Measurements from ENCODE around the gene KAT2B.

KAT2B gene

DNA sequence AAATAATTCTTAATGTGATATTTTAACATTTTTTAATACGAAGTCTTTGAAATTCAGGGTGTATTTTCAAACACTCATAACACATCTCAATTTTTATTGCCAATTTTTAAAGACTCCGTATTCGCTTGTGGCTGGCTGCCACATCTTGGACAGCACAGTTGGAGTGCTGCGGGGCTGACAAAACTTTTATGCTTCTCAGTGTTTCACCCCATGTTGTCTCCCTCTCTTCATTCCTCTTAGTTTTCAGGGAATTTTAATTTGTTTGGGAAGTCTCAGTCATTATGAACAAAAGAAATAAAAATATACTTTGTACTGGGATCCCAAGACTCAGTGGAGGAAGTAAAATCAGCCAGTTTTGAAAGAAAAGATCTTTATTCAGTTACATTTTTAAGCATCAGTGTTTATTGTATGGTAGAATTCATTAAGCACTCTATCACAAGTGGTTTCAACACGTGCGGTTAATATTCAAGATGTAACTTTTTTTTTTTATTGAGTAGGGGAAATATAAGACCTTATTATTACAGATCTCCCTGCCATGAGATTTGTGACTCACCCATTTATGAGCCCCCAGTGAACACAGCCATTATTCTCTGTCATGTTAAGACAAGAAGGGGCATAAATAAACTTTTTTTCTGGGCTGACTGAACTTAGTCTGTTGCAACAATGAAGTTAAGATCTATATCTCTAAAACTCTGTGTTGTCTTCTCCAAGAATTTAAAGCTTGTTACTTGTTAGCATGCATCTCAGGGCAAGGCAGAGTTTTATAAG lies 26.8 kb downstream of the KAT2B start:
- DNase-seq = no peak

DNA sequence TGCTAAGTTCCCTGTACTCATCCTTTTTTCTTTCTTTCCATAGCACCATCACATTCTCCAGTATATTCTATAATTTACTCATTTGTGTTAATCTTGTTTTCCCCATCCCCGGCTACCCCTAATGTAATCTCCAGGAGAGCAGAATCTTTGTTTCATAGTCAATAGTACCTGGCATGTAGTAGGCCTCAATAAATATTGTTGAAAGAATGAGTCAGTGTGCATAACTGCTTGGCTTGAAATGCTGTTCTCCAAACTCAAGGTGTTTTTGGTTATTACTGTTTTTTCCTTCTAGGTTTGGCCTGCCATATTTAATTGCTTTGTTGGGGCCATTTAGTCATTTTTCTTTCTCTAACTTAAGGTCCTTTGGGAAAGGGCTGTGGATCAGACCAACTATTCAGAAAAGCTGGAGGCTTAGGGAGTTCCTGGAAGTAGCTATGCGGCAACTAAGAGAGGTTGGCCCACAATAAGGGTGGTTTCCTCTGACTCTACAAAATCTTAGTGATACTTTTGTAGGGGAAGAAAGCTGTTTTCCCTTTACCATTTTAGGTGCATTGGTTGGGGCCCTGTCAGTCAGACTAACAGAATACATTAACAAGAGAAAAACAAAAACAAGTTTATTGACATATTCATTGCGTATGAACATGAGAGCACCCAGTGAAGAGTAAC lies 28.4 kb downstream of the KAT2B start:
- no peak for DNase-seq

- DNase-seq = no peak
These were observed 28.9 kb downstream of the KAT2B start for GRCh38 chr3:20069178-20069532.

DNA sequence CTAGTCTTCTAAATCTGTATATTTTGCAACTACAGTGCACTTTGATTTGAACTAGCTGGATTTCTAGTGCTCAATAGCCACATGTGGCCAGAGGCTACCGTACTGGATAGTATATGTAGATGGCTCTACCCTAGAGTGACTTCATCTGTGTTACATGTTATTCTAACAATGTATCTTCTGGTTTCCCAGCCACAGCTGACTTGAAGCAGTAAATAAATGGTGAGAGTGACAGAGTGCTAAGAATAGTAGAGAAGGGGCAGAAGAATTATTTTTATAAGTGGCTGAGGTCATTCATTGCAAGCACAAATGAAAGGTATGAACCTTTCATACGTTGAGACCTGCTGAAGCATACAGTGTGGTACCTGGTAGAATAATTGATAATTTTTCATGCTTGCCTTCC lies 30.9 kb downstream of the KAT2B start:
- no peak for DNase-seq

GRCh38 chr3:20072422-20072821 lies 32.2 kb downstream of the KAT2B start:
- no peak for DNase-seq

- DNase-seq = no peak
These were observed 32.8 kb downstream of the KAT2B start for GRCh38 chr3:20073068-20073467.

GRCh38 chr3:20073683-20074082 lies 33.4 kb downstream of the KAT2B start:
- no peak for DNase-seq

DNA sequence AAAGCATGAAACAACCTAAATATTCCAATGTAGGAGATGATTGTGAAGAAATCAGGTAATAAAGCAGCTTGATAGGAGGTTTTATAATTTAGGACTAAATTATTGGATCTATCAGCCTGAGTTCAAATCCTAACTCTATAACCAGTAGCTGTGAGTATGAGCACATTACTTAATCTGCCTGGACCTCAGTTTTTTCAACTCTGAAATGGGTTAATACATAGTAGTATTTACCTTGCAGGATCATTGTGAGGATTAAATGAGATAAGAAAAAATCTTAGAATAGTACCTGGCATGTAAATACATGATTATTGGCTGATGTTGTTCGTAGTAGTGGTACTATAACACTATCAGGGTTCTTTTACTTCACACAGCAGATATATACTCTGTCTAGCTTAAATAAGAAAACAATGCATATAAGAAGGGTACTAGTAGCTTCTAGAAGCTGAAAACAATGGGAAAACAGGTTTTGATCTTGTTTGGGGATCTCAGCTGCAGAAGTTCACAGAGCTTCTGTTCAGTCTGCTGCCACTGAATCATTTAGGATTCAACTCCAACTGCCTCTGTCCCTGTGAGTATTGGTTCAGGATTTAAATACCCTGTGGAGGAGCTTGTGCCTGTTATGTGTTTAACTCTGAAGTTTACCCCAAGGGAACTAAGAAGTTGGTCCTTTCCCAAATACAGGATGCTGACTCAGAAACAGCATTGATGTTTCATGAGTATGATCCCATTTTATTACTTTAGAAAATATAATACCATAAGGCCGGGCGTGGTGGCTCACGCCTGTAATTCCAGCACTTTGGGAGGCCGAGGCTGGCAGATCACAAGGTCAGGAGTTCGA lies 34.2 kb downstream of the KAT2B start:
- DNase-seq = no peak

GRCh38 chr3:20075197-20075596 lies 35.0 kb downstream of the KAT2B start:
- no peak for DNase-seq

- no peak for DNase-seq
These were observed 36.2 kb downstream of the KAT2B start for GRCh38 chr3:20076296-20076997.

DNA sequence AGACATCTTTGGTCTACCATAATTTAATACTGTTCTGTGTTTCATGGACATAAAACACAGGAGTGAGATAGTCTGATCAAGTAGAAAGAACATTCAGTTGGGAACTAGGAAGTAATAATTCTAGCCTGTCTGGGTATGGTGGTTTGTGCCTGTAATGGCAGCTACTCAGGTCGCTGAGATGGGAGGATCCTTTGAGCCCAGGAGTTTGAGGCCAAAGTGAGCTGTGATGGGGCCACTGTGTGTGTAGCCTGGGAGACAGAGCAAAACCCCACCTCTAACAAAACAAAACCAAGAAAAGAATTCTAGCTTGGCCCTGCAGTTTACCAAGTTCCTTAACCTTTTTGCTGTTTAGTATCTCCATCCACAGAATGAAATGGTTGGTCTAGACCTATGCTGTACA lies 36.8 kb downstream of the KAT2B start:
- no peak for DNase-seq

DNA sequence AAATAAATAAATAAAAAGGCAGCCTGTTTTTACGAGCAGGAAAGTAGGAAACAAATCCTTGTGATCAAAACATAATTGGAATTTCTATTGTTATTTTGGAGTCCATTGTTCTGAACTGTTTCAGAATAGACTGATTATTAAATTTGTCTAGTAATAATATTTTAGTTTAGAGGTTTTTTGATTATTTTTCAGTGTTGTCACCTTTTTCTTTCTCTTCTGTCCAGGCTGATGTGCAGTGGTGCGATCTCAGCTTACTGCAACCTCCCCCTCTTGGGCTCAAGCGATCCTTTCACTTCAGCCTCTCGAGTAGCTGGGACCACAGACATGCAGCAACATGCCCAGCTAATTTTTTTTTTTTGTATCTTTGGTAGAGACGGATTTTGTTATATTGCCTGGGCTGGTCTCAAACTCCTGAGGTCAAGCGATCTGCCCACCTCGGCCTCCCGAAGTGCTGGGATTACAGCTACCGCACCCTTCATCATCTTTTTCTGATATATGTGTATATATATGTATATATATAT lies 38.0 kb downstream of the KAT2B start:
- no peak for DNase-seq

- no peak for DNase-seq
These were observed 39.4 kb downstream of the KAT2B start for GRCh38 chr3:20079621-20080020.

DNA sequence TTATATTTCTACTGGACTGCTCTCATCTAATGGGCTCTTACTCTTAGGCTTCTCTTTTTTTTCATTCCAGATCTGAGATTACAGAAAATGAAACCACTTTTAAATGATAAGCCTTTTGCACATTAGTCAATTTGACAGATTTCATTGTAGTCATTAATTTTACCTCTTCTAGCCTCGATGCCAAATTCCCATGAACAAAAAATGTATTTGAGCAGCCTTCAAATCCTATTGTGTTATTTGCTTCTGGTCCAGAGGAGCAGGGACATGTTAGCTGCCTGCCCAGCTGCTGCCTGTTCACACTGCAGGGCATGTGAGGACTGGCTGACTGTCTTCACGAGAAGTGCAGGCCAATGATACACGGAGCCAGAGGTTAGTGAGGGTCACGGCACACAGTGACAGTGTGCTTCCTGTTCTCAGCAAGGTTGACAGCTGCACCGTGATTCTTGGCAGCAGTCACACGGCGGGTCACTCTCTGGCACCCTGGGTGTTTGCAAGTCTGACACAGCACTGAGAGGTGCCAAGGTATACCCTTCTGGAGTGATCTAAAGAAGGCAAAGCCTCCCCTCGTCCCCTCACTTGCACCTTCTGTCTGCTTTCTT lies 40.8 kb downstream of the KAT2B start:
- DNase-seq = no peak

GRCh38 chr3:20083253-20083652 lies 43.0 kb downstream of the KAT2B start:
- no peak for DNase-seq

DNA sequence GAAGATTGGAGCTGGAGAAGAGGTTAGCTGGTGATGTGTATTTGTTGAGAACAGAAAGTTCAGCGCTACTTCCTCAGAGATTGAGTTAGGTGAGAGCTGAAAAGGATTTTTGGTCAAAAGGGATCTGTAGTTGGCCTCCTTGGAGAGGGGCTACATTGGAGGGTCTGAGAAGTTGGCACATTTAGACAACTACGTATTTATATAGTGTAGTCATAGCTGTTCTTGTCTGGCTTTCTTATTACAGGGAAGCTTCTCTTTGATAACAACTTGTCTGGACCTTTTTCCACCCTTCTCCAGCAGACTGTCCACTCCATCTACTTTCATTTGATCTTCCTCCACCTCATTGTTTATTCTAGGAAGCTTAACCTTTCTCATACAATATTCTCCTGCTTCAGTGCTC lies 43.7 kb downstream of the KAT2B start:
- DNase-seq = no peak

DNA sequence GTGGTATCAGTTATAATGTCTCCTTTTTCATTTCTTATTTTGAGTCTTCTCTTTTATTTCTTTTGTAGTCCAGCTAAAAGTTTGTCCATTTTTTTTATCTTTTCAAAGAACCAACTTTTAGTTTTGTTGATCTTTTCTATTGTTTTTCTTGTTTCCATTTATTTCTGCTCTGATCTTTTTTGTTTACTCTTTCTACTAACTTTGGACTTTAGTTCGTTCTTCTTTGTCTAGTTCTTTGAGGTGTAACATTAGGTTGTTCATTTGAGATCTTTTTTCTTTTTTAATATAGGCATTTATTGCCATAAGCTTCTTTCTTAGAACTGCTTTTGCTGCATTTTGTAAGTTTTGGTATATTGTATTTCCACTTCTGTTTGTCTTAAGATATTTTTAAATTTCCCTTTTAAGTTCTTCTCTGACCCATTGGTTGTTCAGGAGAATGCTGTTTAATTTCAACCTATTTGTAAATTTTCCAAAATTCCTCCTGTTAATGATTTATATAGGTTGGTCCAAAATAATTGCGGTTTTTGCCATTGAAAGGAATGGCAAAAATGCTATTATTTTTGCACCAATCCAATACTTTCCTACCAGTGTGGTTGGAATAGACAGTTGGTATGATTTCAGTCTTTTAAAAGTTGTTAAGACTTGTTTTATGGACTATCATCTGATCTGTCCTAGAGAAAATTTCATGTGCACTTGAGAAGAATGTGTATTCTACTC lies 51.2 kb downstream of the KAT2B start:
- no peak for DNase-seq

GRCh38 chr3:20095470-20095869 lies 55.2 kb downstream of the KAT2B start:
- no peak for DNase-seq

- no peak for DNase-seq
These were observed 56.0 kb downstream of the KAT2B start for GRCh38 chr3:20096135-20096685.

DNA sequence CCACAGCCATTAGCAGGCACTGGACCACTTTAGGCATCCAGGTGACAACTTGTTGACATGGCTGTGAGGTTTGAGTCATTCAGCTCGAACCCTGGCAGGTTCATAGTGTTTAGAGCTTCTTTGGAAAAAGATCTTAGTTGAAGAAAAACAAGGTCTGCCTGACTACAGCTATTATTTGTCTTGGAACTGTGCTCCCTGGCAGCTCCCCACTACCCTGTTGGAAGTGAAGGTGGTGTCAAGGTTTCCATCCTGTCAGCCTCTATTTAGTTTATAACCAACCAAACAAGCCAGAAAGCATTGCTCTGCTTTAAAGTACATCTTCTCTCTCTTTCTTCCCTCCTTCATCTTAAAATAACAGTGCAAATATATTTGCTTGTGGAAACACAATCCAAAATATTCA lies 56.8 kb downstream of the KAT2B start:
- no peak for DNase-seq

GRCh38 chr3:20099060-20099459 lies 58.8 kb downstream of the KAT2B start:
- no peak for DNase-seq

GRCh38 chr3:20100151-20100550 lies 59.9 kb downstream of the KAT2B start:
- no peak for DNase-seq
